Loucy (cell line): Measurements from ENCODE around the gene OBP2B.

Source experiments
- H2AFZ ChIP-seq: fragments of 200-600 bp; sonication (generic); 2 replicates; pipeline ENCODE4 v1.6.0; 2016; ENCODE audit warnings: antibody characterized with exemption, mild to moderate bottlenecking, low read length, moderate library complexity
- H3F3A ChIP-seq: fragments of 200-600 bp; 2 replicates; pipeline ENCODE4 v1.6.0; 2016; ENCODE audit warnings: antibody characterized with exemption, low read depth, mild to moderate bottlenecking
- H3K27me3 ChIP-seq: fragments of 200-600 bp; sonication (generic); 2 replicates; pipeline ENCODE4 v1.6.1; 2014; ENCODE audit warnings: low read length, mild to moderate bottlenecking; ENCODE audit not compliant: insufficient read depth, poor library complexity, severe bottlenecking
- H3K36me3 ChIP-seq: fragments of 200-600 bp; sonication (generic); 2 replicates; pipeline ENCODE4 v1.6.1; 2016; ENCODE audit warnings: low read length; ENCODE audit not compliant: insufficient read depth
- H3K4me1 ChIP-seq: fragments of 200-600 bp; sonication (generic); 2 replicates; pipeline ENCODE4 v1.5.1; 2014; ENCODE audit warnings: low read length, mild to moderate bottlenecking; ENCODE audit not compliant: insufficient read depth, poor library complexity, severe bottlenecking
- H3K4me2 ChIP-seq: fragments of 200-600 bp; sonication (generic); 2 replicates; pipeline ENCODE4 v1.6.0; 2014; ENCODE audit warnings: antibody characterized with exemption, low read length, low read depth, mild to moderate bottlenecking; ENCODE audit not compliant: poor library complexity, severe bottlenecking
- H3K4me3 ChIP-seq: fragments of 200-600 bp; sonication (generic); 2 replicates; pipeline ENCODE4 v1.5.1; 2014; ENCODE audit warnings: low read length, mild to moderate bottlenecking, mixed read lengths; ENCODE audit not compliant: poor library complexity, severe bottlenecking
- H3K79me2 ChIP-seq: fragments of 200-600 bp; sonication (generic); 2 replicates; pipeline ENCODE4 v1.6.1; 2014; ENCODE audit warnings: low read length; ENCODE audit not compliant: insufficient read depth
- H3K9ac ChIP-seq: fragments of 200-600 bp; sonication (generic); 2 replicates; pipeline ENCODE4 v1.6.0; 2014; ENCODE audit warnings: mild to moderate bottlenecking, low read depth, low read length, moderate library complexity; ENCODE audit not compliant: poor library complexity, severe bottlenecking
- H3K9me2 ChIP-seq: fragments of 200-600 bp; sonication (generic); replicated peaks from 2 replicates; pipeline ENCODE4 v1.6.1; 2016; ENCODE audit warnings: low read depth, low read length, mixed read lengths
- H3K9me3 ChIP-seq: fragments of 200-600 bp; sonication (generic); 2 replicates; pipeline ENCODE4 v1.6.1; 2014; ENCODE audit warnings: mild to moderate bottlenecking, antibody characterized with exemption, low read length, low read depth; ENCODE audit not compliant: insufficient read depth
- H4K20me1 ChIP-seq: fragments of 200-600 bp; sonication (generic); 2 replicates; pipeline ENCODE4 v1.6.0; 2014; ENCODE audit warnings: antibody characterized with exemption, low read length, mild to moderate bottlenecking; ENCODE audit not compliant: insufficient read depth, poor library complexity, severe bottlenecking
- EZH2phosphoT487 ChIP-seq: fragments of 200-600 bp; IDR thresholded peaks from 2 replicates; pipeline ENCODE4 v1.6.1; 2018; ENCODE audit warnings: antibody characterized with exemption, mild to moderate bottlenecking, moderate library complexity, borderline replicate concordance
- TF ChIP-seq, protein P1 (sequence below): fragments of 200-600 bp; sonication (generic); conservative IDR thresholded peaks from 2 replicates; pipeline ENCODE4 v1.5.1; 2014; ENCODE audit warnings: mild to moderate bottlenecking, antibody characterized with exemption, low read length

Gene OBP2B

DNA sequence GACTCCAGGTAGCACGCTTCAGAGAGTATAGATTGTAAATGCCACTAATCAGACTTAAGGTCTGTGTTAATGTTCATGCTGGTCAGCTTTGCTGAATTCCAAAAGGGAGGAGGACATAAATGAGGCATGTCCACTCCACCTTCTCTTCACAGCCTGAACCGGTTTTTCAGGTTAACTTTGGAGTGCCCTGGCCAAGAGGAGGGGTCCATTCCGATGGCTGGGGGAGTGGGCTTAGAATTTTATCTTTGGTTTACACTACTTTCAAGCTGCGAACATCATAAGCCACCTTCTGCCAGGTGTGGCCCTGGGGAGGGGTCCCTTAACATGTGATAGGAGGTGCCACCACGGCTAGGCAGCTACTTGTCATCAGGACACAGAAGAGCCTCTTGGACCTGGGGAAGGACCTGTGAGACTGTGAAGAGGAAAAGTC, 41.7 kb upstream of the OBP2B start:
- no peak overlapping the region for H2AFZ ChIP-seq
- H3K9me3 ChIP-seq, result no peaks in the 10 kb centered on the region
- H3K9ac ChIP-seq, result no peak overlapping the region
- H3F3A ChIP-seq, result no peaks in the 10 kb centered on the region
- H3K9me2 ChIP-seq, result no peaks in the 10 kb centered on the region
- H4K20me1 ChIP-seq, result no peaks in the 10 kb centered on the region
- no peaks in the 10 kb centered on the region for H3K27me3 ChIP-seq
- no peak overlapping the region for H3K4me3 ChIP-seq
- no peaks in the 10 kb centered on the region for H3K79me2 ChIP-seq
- H3K36me3 ChIP-seq, result no peaks in the 10 kb centered on the region
- H3K4me1 ChIP-seq, result no peaks in the 10 kb centered on the region
- no peak for TF ChIP-seq EZH2phosphoT487
- TF ChIP-seq, protein P1, sequence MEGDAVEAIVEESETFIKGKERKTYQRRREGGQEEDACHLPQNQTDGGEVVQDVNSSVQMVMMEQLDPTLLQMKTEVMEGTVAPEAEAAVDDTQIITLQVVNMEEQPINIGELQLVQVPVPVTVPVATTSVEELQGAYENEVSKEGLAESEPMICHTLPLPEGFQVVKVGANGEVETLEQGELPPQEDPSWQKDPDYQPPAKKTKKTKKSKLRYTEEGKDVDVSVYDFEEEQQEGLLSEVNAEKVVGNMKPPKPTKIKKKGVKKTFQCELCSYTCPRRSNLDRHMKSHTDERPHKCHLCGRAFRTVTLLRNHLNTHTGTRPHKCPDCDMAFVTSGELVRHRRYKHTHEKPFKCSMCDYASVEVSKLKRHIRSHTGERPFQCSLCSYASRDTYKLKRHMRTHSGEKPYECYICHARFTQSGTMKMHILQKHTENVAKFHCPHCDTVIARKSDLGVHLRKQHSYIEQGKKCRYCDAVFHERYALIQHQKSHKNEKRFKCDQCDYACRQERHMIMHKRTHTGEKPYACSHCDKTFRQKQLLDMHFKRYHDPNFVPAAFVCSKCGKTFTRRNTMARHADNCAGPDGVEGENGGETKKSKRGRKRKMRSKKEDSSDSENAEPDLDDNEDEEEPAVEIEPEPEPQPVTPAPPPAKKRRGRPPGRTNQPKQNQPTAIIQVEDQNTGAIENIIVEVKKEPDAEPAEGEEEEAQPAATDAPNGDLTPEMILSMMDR, result no peak
- no peak overlapping the region for H3K4me2 ChIP-seq

GRCh38 chr9:133249337-133249736, 40.3 kb upstream of the OBP2B start:
- H3K27me3 ChIP-seq, result no peaks in the 10 kb centered on the region
- H3K4me3 ChIP-seq, result no peak overlapping the region
- H3K9ac ChIP-seq, result no peak overlapping the region
- H3K9me2 ChIP-seq, result no peaks in the 10 kb centered on the region
- no peak overlapping the region for H3K4me2 ChIP-seq
- H3K9me3 ChIP-seq, result no peaks in the 10 kb centered on the region
- H2AFZ ChIP-seq, result no peak overlapping the region
- no peaks in the 10 kb centered on the region for H3K36me3 ChIP-seq
- TF ChIP-seq, protein P1, result no peak
- TF ChIP-seq EZH2phosphoT487, result no peak
- H3F3A ChIP-seq, result no peaks in the 10 kb centered on the region
- H3K79me2 ChIP-seq, result no peaks in the 10 kb centered on the region
- H3K4me1 ChIP-seq, result no peaks in the 10 kb centered on the region
- no peaks in the 10 kb centered on the region for H4K20me1 ChIP-seq

- Histone ChIP-seq H3K9me2 (no peaks in the 10 kb centered on the region), H3K36me3 (no peaks in the 10 kb centered on the region), H3K27me3 (no peaks in the 10 kb centered on the region), H3K9ac (no peak overlapping the region), H2AFZ (no peak overlapping the region), H3K4me3 (no peak overlapping the region), H4K20me1 (no peaks in the 10 kb centered on the region), H3K79me2 (no peaks in the 10 kb centered on the region), H3K4me1 (no peaks in the 10 kb centered on the region), H3K4me2 (no peak overlapping the region), H3K9me3 (no peaks in the 10 kb centered on the region), H3F3A (no peaks in the 10 kb centered on the region)
- no peak for TF ChIP-seq EZH2phosphoT487
- TF ChIP-seq, protein P1, result no peak
Observed at GRCh38 chr9:133248726-133249295, 39.8 kb upstream of the OBP2B start.
